ENCODE data around the gene PIGN. TPM values are rescaled to one million over a fixed set of nuclear protein-coding genes. Genes with fewer than 3 reads are reported as not detected.

Gene PIGN
- total RNA-seq: 37.3 and 43.8 TPM in 2 replicates
- total RNA-seq (2013): 23.1 TPM
- 2.7 and 4.8 TPM in 2 replicates for polyA plus RNA-seq
- 6.8 and 14.5 TPM in 2 replicates for polyA minus RNA-seq

GRCh38 chr18:62186774-62187542 is at the start of gene PIGN, which contains the start of gene RELCH:
TSS of gene PIGN (minus strand) at chr18:62187056. CDS start at chr18:62161353, 25,703 bp downstream.
TSS of gene RELCH (plus strand) at chr18:62187255. CDS start at chr18:62187506, 251 bp downstream.
- CTCF ChIA-PET: interaction anchor here (0.9 to 9.3 kb wide), 6 partner anchors 13 to 528 kb away, joined by 3 to 145 read pairs (median 4); partner anchors contain the start of gene PHLPP1
- Histone ChIP-seq H3K36me3 (replicated peaks in 1 of 2; ENCODE audit: control extremely low read depth in 1 of 2, control insufficient read depth in 1 of 2, extremely low read depth in 1 of 2, insufficient read depth in 2 of 2, low read length in 1 of 2) (no peaks in the 10 kb centered on the region), H4K20me1 (ENCODE audit: control insufficient read depth, insufficient read depth, low read length, poor library complexity, severe bottlenecking) (peaks cover 53% of the 10 kb centered on the region), H2AFZ (ENCODE audit: insufficient read depth, low read depth, low read length, poor library complexity, severe bottlenecking) (peak within 1 kb of the TSS; percentile 100), H3K27me3 (replicated peaks in 1 of 4; ENCODE audit: control extremely low read depth in 1 of 4, control insufficient read depth in 3 of 4, insufficient read depth in 4 of 4, low read length in 3 of 4) (no peaks in the 10 kb centered on the region), H3K4me3 (ENCODE audit: control extremely low read depth in 1 of 5, extremely low read depth in 1 of 5, insufficient read depth in 1 of 5, low read depth in 2 of 5, low read length in 4 of 5) (peak within 1 kb of the TSS; percentile 87 to 100 (median 97)), H3K27ac (ENCODE audit: low read length in 2 of 2) (peak within 1 kb of the TSS; percentile 73), H3K4me1 (ENCODE audit: control insufficient read depth in 2 of 2, insufficient read depth in 2 of 2, low read length in 2 of 2) (peaks cover 30 to 37% of the 10 kb centered on the region in 2 donors), H3K79me2 (ENCODE audit: control insufficient read depth, insufficient read depth, low read length) (peaks cover 93% of the 10 kb centered on the region), H3K4me2 (replicated peaks; ENCODE audit: low read depth, low read length, poor library complexity, severe bottlenecking) (peak within 1 kb of the TSS; percentile 93), H3K9ac (ENCODE audit: low read length) (peak within 1 kb of the TSS; percentile 92), H3K9me3 (ENCODE audit: control extremely low read depth in 1 of 3, control insufficient read depth in 2 of 3, insufficient read depth in 1 of 3, low read length in 2 of 3) (no peaks in the 10 kb centered on the region)
- WGBS (ENCODE audit: insufficient coverage): under 1% methylated on average over 53 of the region's 55 CpGs
- DNase-seq (peak; percentile 98), ATAC-seq (ENCODE audit: low read depth) (peak; percentile 95)
- H3K9me3 Mint-ChIP-seq (ENCODE audit: insufficient read depth): no peaks in the 10 kb centered on the region
- H3K4me3 Mint-ChIP-seq: peak within 1 kb of the TSS; percentile 98
- POLR2A ChIA-PET: interaction anchor here (0.7 to 1.3 kb wide), 3 partner anchors 64 to 1235 kb away, joined by 3 read pairs; partner anchors contain the start of genes VPS4B and ZCCHC2
- intact Hi-C loops (cut with micrococcal nuclease): loop anchor here (2.0 to 10.0 kb wide), 7 partner anchors 138 to 1786 kb away; partner anchors contain the start of genes KDSR and TNFRSF11A
- H3K4me1 Mint-ChIP-seq: peaks cover 61% of the 10 kb centered on the region
- TF ChIP-seq, protein P1, sequence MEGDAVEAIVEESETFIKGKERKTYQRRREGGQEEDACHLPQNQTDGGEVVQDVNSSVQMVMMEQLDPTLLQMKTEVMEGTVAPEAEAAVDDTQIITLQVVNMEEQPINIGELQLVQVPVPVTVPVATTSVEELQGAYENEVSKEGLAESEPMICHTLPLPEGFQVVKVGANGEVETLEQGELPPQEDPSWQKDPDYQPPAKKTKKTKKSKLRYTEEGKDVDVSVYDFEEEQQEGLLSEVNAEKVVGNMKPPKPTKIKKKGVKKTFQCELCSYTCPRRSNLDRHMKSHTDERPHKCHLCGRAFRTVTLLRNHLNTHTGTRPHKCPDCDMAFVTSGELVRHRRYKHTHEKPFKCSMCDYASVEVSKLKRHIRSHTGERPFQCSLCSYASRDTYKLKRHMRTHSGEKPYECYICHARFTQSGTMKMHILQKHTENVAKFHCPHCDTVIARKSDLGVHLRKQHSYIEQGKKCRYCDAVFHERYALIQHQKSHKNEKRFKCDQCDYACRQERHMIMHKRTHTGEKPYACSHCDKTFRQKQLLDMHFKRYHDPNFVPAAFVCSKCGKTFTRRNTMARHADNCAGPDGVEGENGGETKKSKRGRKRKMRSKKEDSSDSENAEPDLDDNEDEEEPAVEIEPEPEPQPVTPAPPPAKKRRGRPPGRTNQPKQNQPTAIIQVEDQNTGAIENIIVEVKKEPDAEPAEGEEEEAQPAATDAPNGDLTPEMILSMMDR (IDR thresholded peaks at IDR 0.05): no peak
- TF ChIP-seq EZH2 (IDR thresholded peaks at IDR 0.05; ENCODE audit: borderline replicate concordance, insufficient read depth, low read depth, low read length, poor library complexity, severe bottlenecking): no peak
- peak within 1 kb of the TSS; percentile 96 for H3K27ac Mint-ChIP-seq
- no peaks in the 10 kb centered on the region for H3K27me3 Mint-ChIP-seq

GRCh38 chr18:62236252-62236651 is 49.4 kb upstream of the PIGN start:
- ATAC-seq (ENCODE audit: low read depth): no peak
- WGBS (ENCODE audit: insufficient coverage): no CpG with 5 or more reads among the region's 1 CpG

More at GRCh38 chr18:62236252-62236651, 49.4 kb upstream of the PIGN start:
- no peak overlapping the region for H3K4me3 ChIP-seq (ENCODE audit: control extremely low read depth in 1 of 5, extremely low read depth in 1 of 5, insufficient read depth in 1 of 5, low read depth in 2 of 5, low read length in 4 of 5)
- no peak overlapping the region for H3K4me2 ChIP-seq (replicated peaks; ENCODE audit: low read depth, low read length, poor library complexity, severe bottlenecking)
- TF ChIP-seq, protein P1 (IDR thresholded peaks at IDR 0.05): no peak
- no peak for TF ChIP-seq EZH2 (IDR thresholded peaks at IDR 0.05; ENCODE audit: borderline replicate concordance, insufficient read depth, low read depth, low read length, poor library complexity, severe bottlenecking)
- POLR2A ChIA-PET: no interaction called here
- H3K9me3 Mint-ChIP-seq (ENCODE audit: insufficient read depth): no peaks in the 10 kb centered on the region
- DNase-seq: no peak
- no peaks in the 10 kb centered on the region for H4K20me1 ChIP-seq (ENCODE audit: control insufficient read depth, insufficient read depth, low read length, poor library complexity, severe bottlenecking)
- no peak overlapping the region for H3K4me3 Mint-ChIP-seq
- no peaks in the 10 kb centered on the region for H3K27me3 Mint-ChIP-seq
- no peaks in the 10 kb centered on the region for H3K9me3 ChIP-seq (ENCODE audit: control extremely low read depth in 1 of 3, control insufficient read depth in 2 of 3, insufficient read depth in 1 of 3, low read length in 2 of 3)
- no peak overlapping the region for H3K27ac Mint-ChIP-seq
- no peaks in the 10 kb centered on the region for H3K79me2 ChIP-seq (ENCODE audit: control insufficient read depth, insufficient read depth, low read length)
- H3K27me3 ChIP-seq (replicated peaks in 1 of 4; ENCODE audit: control extremely low read depth in 1 of 4, control insufficient read depth in 3 of 4, insufficient read depth in 4 of 4, low read length in 3 of 4): no peaks in the 10 kb centered on the region
- CTCF ChIA-PET: no interaction called here
- H3K27ac ChIP-seq (ENCODE audit: low read length in 2 of 2): no peak overlapping the region
- no peak overlapping the region for H3K9ac ChIP-seq (ENCODE audit: low read length)
- no peak overlapping the region for H2AFZ ChIP-seq (ENCODE audit: insufficient read depth, low read depth, low read length, poor library complexity, severe bottlenecking)
- H3K4me1 Mint-ChIP-seq: peaks cover 2% of the 10 kb centered on the region
- intact Hi-C loops (cut with micrococcal nuclease): loop anchor here (5.0 kb wide), 1 partner anchor 39 kb away; no protein-coding TSS in a partner anchor
- no peaks in the 10 kb centered on the region for H3K4me1 ChIP-seq (ENCODE audit: control insufficient read depth in 2 of 2, insufficient read depth in 2 of 2, low read length in 2 of 2)
- peaks cover 9 to 20% of the 10 kb centered on the region in 2 experiments for H3K36me3 ChIP-seq (replicated peaks in 1 of 2; ENCODE audit: control extremely low read depth in 1 of 2, control insufficient read depth in 1 of 2, extremely low read depth in 1 of 2, insufficient read depth in 2 of 2, low read length in 1 of 2)

Data from B cell (primary cell).